Heart right ventricle (tissue), 16 donors: Measurements from ENCODE around the gene CFDP1. TPM values are rescaled to one million over a fixed set of nuclear protein-coding genes. Genes with fewer than 3 reads are reported as not detected.

Experiments
- ATAC-seq, 8 donors: fragments of 200-7000 bp; cut with Tn5 transposase; one replicate each; pipeline ENCODE4 v1.9.1; 2020; ENCODE audit warnings: mild to moderate bottlenecking in 8 of 8, moderate library complexity in 8 of 8, moderate number of reproducible peaks in 1 of 8
- DNase-seq, 2 donors: peaks; one replicate each; pipeline ENCODE4 v3.0.0-alpha.2; 2020
- H3K27ac ChIP-seq, 10 donors: fragments of 200-600 bp; sonication (generic) in 2 of 10; one replicate each; pipeline versions ENCODE4 v1.5.0 to v1.8.0; 2020 to 2022; ENCODE audit warnings: mild to moderate bottlenecking in 3 of 10
- H3K27me3 ChIP-seq, 7 donors: fragments of 200-600 bp; one replicate each; pipeline ENCODE4 v1.8.0; 2021 to 2022; ENCODE audit warnings: mild to moderate bottlenecking in 2 of 7
- H3K36me3 ChIP-seq, 9 donors: fragments of 200-600 bp; sonication (generic) in 1 of 9; one replicate each; pipeline versions ENCODE4 v1.5.0 to v1.8.0; 2020 to 2022; ENCODE audit warnings: mild to moderate bottlenecking in 2 of 9
- H3K4me1 ChIP-seq, 9 donors: fragments of 200-600 bp; sonication (generic) in 1 of 9; one replicate each; pipeline versions ENCODE4 v1.5.0 to v1.8.0; 2020 to 2022; ENCODE audit warnings: mild to moderate bottlenecking in 4 of 9
- H3K4me3 ChIP-seq, 10 donors: fragments of 200-600 bp; sonication (generic) in 2 of 10; one replicate each; pipeline versions ENCODE4 v1.5.0 to v1.8.0; 2020 to 2022; ENCODE audit warnings: mild to moderate bottlenecking in 7 of 10, moderate library complexity in 2 of 10
- H3K9me3 ChIP-seq, 11 donors: fragments of 200-600 bp in 10 of 11; sonication (generic) in 2 of 11; one replicate each; pipeline versions ENCODE4 v1.5.0 to v1.8.0; 2013 to 2022; ENCODE audit warnings: mild to moderate bottlenecking in 2 of 11, control low read depth in 1 of 11, moderate library complexity in 1 of 11
- whole genome bisulfite sequencing, 2 donors: extraction: QIAGEN DNeasy Blood & Tissue Kit; methylation state at CpG; one replicate each; pipeline ENCODE4 v1.1.7; 2013; ENCODE audit warnings: inconsistent platforms in 1 of 2; 5-methylcytosine and 5-hydroxymethylcytosine counted together
- intact Hi-C, 10 donors: fragments of 100-400 bp; cut with DNase I; formaldehyde crosslinking; loops; one replicate each; pipeline versions ENCODE4 v1.11.1 to v1.14.2; 2022
- polyA plus RNA-seq, 2 donors: library from polyadenylated mRNA; stranded (reverse); fragments of 200-250 nt; gene quantifications; one replicate each; pipeline ENCODE4 v1.2.3, GENCODE V29; 2013
- total RNA-seq, 10 donors: library from RNA; stranded (reverse); fragmentation: NEBNext Ultra II Directional in 3 of 10; extraction: Animal tissue kit (Norgen Biotek cat#: 25700) in 3 of 10; gene quantifications; one replicate each; pipeline versions ENCODE4 v1.2.1 to v1.2.4, GENCODE V29; 2021 to 2023
- TF ChIP-seq, protein P1 (sequence below), 9 donors: fragments of 200-600 bp; sonication (generic) in 2 of 9; IDR thresholded peaks; one replicate each; pipeline versions ENCODE4 v1.5.0 to v1.8.0; 2021 to 2022; ENCODE audit warnings: antibody characterized with exemption in 9 of 9, mild to moderate bottlenecking in 5 of 9, moderate library complexity in 1 of 9
- donor health status: Arrhythmogenic right ventricular cardiomyopathy.
- donor health status: ischemic (EF 13 %, LVEDD 7.1; RV severe dilation, severe dysfunction).
- donor health status: healthy with polysubstance abuse.
- donor health status: DM: no; HTN: yes; CAD: no.
- donor health status: DM: no; HTN: no; CAD: no.
- donor health status: ischemic (EF 25% LVEDD 6.9; RV normal size, moderate dysfunction).
- donor health status: ischemic (EF 25% LVEDD 5.7; RV mildly dilated, moderate dysfunction).
- donor health status: healthy.
- donor health status: DM: yes; HTN: yes; CAD: no.
- donor health status: Ischemic cardiomyopathy.
- donor health status: ischemic (EF 35%, LVEDD 5.7; RV mildly dilated, moderate dysfunction).
- donor health status: nonischemic (EF 11% LVEDD 7.7; RV severe dilation, severe dysfunction).
- donor health status: DM: yes; HTN: yes; CAD: no.
- donor health status: PGD.
- donor health status: ischemic (EF 29% LVEDD 5.4; RV normal size, mild dysfunction).
- donor health status: nonischemic (EF 23%, LVEDD 6.1; RV moderate dilation, normal function).

Gene CFDP1
- total and polyA plus RNA-seq, 12 donors: 19.0 to 63.6 (median 25.0) TPM

DNA sequence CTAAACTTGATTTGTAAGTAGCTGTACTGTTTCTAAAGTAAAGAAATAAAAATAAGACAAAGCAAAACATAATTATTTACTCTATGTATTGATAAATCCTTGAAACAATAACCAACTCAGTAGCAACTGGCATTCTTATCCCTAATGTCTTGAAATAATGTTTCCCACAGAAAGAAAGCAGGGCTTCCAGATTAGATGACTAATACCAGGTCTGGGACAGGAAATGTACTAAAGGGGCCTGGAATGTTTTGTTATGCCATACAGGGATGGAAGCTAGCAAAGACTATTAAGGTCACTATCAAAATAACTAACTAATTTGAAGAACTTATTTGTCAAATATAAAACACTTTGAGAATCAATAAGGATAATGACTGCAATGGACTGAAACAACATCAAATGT lies 82.1 kb downstream of the CFDP1 start:
- Histone ChIP-seq H3K4me1 (peaks cover 0 to 8% (median 0%) of the 10 kb centered on the region in 9 donors), H3K27ac (peak overlapping the region in 2 of 10 donors; percentile 7 to 46), H3K36me3 (peaks cover 0 to 7% (median 0%) of the 10 kb centered on the region in 9 donors), H3K27me3 (peaks cover 0 to 21% (median 0%) of the 10 kb centered on the region in 7 donors), H3K4me3 (no peak overlapping the region), H3K9me3 (no peaks in the 10 kb centered on the region)
- DNase-seq (no peak), ATAC-seq (peak in 1 of 8 donors; percentile 44)
- intact Hi-C loops: no loop called here
- TF ChIP-seq, protein P1, sequence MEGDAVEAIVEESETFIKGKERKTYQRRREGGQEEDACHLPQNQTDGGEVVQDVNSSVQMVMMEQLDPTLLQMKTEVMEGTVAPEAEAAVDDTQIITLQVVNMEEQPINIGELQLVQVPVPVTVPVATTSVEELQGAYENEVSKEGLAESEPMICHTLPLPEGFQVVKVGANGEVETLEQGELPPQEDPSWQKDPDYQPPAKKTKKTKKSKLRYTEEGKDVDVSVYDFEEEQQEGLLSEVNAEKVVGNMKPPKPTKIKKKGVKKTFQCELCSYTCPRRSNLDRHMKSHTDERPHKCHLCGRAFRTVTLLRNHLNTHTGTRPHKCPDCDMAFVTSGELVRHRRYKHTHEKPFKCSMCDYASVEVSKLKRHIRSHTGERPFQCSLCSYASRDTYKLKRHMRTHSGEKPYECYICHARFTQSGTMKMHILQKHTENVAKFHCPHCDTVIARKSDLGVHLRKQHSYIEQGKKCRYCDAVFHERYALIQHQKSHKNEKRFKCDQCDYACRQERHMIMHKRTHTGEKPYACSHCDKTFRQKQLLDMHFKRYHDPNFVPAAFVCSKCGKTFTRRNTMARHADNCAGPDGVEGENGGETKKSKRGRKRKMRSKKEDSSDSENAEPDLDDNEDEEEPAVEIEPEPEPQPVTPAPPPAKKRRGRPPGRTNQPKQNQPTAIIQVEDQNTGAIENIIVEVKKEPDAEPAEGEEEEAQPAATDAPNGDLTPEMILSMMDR (IDR thresholded peaks at IDR 0.05): no peak

DNA sequence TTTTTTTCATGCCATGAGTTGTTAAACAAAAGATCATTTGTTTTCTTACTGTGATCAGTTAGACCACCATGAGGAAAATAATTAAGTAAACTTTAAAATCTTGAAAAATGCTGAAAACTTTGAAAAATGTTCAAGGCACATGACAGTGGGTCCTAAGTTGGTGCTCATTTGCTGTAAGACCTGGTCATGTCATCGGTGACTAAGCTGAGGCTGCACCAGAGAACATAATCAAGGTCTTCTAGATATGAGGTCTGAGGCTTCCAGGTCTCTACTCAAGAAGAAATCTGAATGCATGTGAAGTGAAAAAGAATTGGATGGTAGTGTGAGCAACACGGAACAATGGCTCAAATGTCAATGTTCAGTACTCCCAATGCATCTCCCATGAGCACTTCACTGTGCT lies 87.6 kb downstream of the CFDP1 start:
- 94 to 97% methylated on average over 2 of the region's 2 CpGs for WGBS, 2 donors
- Histone ChIP-seq H3K27me3 (peaks cover 0 to 63% (median 0%) of the 10 kb centered on the region in 7 donors), H3K9me3 (no peaks in the 10 kb centered on the region), H3K36me3 (peaks cover 0 to 5% (median 0%) of the 10 kb centered on the region in 9 donors), H3K4me1 (peaks cover 0 to 36% (median 23%) of the 10 kb centered on the region in 9 donors), H3K27ac (no peak overlapping the region), H3K4me3 (no peak overlapping the region)
- TF ChIP-seq, protein P1 (IDR thresholded peaks at IDR 0.05): no peak
- no peak for ATAC-seq
- no peak for DNase-seq
- intact Hi-C loops: no loop called here

DNA sequence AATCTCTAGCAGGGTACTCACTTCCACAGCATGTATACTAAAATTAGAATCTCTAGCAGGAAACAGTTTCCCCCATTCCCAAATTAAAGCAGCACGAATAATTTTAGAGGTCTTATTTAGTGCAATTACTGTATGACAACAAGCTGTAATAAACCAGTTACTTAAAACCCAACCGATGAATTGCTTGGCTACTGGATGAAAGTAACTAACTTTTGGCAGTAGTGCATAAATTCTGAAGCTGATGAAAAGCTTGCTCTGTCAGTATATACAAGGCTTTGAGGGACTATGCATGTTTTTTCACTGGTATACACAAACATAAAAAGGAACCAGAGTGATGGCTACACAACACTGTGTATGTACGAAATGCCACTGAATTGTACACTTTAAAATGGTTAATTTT lies 89.4 kb downstream of the CFDP1 start:
- Histone ChIP-seq H3K36me3 (peaks cover 0 to 5% (median 0%) of the 10 kb centered on the region in 9 donors), H3K9me3 (no peaks in the 10 kb centered on the region), H3K27me3 (peaks cover 0 to 71% (median 0%) of the 10 kb centered on the region in 7 donors), H3K27ac (no peak overlapping the region), H3K4me1 (peaks cover 0 to 44% (median 26%) of the 10 kb centered on the region in 9 donors), H3K4me3 (no peak overlapping the region)
- WGBS, 2 donors: 58 to 59% methylated on average over 3 of the region's 3 CpGs
- ATAC-seq (no peak), DNase-seq (no peak)
- intact Hi-C loops: no loop called here
- TF ChIP-seq, protein P1 (IDR thresholded peaks at IDR 0.05): no peak

- Histone ChIP-seq H3K27me3 (peaks cover 0 to 75% (median 0%) of the 10 kb centered on the region in 7 donors), H3K4me1 (peaks cover 0 to 44% (median 26%) of the 10 kb centered on the region in 9 donors), H3K36me3 (peaks cover 0 to 5% (median 0%) of the 10 kb centered on the region in 9 donors), H3K27ac (peak overlapping the region in 2 of 10 donors; percentile 41 to 67), H3K9me3 (no peaks in the 10 kb centered on the region), H3K4me3 (no peak overlapping the region)
- ATAC-seq (no peak), DNase-seq (no peak)
- TF ChIP-seq, protein P1 (IDR thresholded peaks at IDR 0.05): no peak
- WGBS, 2 donors: 94 to 96% methylated on average over 2 of the region's 2 CpGs
- intact Hi-C loops: no loop called here
Measured at GRCh38 chr16:75343286-75343685, 90.0 kb downstream of the CFDP1 start.
